OCI-LY3 (cell line): Measurements from ENCODE around the gene CALM1.

Experiments
- EZH2phosphoT487 ChIP-seq: fragments of 200-600 bp; shearing (Covaris generic); IDR thresholded peaks from 2 replicates; pipeline ENCODE4 v1.6.1; 2018; ENCODE audit warnings: antibody characterized with exemption, mixed run types, low read depth
- TF ChIP-seq, protein P1 (sequence below): fragments of 200-600, 300-600 bp; sonication (generic); IDR thresholded peaks from 2 replicates; pipeline ENCODE4 v1.5.1; 2014; ENCODE audit warnings: antibody characterized with exemption, low read length, low read depth

GRCh38 chr14:90355540-90356518 is 41.0 kb upstream of the CALM1 start:
- TF ChIP-seq, protein P1, sequence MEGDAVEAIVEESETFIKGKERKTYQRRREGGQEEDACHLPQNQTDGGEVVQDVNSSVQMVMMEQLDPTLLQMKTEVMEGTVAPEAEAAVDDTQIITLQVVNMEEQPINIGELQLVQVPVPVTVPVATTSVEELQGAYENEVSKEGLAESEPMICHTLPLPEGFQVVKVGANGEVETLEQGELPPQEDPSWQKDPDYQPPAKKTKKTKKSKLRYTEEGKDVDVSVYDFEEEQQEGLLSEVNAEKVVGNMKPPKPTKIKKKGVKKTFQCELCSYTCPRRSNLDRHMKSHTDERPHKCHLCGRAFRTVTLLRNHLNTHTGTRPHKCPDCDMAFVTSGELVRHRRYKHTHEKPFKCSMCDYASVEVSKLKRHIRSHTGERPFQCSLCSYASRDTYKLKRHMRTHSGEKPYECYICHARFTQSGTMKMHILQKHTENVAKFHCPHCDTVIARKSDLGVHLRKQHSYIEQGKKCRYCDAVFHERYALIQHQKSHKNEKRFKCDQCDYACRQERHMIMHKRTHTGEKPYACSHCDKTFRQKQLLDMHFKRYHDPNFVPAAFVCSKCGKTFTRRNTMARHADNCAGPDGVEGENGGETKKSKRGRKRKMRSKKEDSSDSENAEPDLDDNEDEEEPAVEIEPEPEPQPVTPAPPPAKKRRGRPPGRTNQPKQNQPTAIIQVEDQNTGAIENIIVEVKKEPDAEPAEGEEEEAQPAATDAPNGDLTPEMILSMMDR: no peak
- TF ChIP-seq EZH2phosphoT487: no peak
